ENCODE data around the gene MARCHF2.

The MARCHF2 gene

DNA sequence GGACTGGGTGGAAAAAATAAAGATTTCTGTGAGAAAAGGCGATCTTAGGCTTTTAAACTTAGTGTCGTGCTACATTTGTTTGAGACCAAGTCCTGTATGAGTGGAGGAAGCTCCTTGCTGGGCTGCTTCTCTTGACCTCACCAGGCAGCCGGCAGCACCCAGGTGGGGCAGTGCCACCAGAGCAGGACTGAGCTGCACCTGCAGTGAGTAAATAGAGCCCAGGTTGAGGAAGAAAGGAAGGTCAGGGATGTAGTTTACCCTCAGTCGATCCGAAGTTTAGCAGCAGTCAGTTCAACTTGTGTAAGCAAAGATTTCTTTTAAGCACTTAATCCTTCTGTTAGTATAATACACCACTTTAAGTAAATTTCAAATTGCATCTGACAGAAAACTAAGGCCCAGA, 45.3 kb downstream of the MARCHF2 start:
- TF ChIP-seq, protein P1, sequence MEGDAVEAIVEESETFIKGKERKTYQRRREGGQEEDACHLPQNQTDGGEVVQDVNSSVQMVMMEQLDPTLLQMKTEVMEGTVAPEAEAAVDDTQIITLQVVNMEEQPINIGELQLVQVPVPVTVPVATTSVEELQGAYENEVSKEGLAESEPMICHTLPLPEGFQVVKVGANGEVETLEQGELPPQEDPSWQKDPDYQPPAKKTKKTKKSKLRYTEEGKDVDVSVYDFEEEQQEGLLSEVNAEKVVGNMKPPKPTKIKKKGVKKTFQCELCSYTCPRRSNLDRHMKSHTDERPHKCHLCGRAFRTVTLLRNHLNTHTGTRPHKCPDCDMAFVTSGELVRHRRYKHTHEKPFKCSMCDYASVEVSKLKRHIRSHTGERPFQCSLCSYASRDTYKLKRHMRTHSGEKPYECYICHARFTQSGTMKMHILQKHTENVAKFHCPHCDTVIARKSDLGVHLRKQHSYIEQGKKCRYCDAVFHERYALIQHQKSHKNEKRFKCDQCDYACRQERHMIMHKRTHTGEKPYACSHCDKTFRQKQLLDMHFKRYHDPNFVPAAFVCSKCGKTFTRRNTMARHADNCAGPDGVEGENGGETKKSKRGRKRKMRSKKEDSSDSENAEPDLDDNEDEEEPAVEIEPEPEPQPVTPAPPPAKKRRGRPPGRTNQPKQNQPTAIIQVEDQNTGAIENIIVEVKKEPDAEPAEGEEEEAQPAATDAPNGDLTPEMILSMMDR (IDR thresholded peaks at IDR 0.05; ENCODE audit: low read depth, low read length, missing control alignments), result no peak
- DNase-seq (ENCODE audit: extremely low read depth, low read depth), result no peak
- H3K4me3 ChIP-seq (replicated peaks; ENCODE audit: low read depth, low read length), result no peak overlapping the region

DNA sequence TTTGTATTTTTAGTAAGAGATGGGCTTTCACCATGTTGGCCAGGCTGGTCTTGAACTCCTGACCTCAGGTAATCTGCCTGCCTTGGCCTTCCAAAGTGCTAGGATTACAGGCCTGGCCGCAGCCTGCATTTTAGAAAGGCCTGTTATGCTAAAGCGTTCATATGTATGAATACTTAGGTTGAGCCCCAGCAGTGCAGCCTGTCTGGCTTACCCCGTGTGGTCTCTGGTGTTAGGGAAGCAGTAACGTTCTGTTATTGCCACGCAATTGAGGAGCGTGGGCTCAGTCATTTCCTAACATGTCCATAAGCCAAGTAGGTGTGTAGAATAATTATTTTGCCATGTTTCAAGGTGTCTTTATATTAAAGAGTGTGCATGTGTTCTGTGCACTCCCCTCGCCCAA, 46.0 kb downstream of the MARCHF2 start:
- TF ChIP-seq, protein P1 (IDR thresholded peaks at IDR 0.05; ENCODE audit: low read depth, low read length, missing control alignments), result no peak
- H3K4me3 ChIP-seq (replicated peaks; ENCODE audit: low read depth, low read length), result no peak overlapping the region; the same call in 1 of the 2 replicates
- DNase-seq (ENCODE audit: extremely low read depth, low read depth), result no peak

DNA sequence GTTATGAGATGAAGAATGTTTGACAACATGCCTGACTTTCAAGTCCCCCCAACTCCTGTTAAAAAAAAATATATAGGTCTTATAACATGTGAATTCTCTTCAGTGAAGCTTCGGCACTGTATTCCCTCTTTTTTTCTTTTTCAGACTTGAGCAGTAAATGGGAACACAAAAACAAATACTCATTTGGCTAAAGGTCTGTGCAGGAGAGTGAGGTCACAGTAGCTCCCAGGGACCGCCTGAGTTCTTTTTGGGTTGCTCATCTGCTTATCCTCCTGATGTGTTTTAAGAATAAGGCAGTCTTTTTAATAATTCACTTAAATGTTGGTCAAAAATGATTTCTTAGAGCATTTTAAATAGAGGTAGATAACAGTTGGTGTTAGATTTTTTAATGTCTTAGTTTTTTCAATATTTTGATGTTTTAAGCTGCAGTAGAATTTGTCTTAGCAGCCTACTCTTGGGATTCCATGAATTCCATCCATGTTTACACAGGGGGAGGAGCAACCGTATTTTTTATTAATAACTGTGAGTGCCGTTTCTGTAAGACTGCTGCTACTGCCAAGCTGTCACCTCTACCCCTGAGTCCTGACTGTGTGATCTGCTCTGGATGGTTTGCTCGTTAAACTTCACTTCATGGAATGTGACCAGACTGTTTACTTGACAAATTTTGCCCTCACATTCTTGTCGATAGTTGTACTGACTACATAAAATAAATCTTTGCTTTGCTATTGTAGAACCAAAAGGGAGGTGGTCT, 46.6 kb downstream of the MARCHF2 start:
- DNase-seq (ENCODE audit: extremely low read depth, low read depth), result no peak
- TF ChIP-seq, protein P1 (IDR thresholded peaks at IDR 0.05; ENCODE audit: low read depth, low read length, missing control alignments), result no peak
- no peak overlapping the region for H3K4me3 ChIP-seq (replicated peaks; ENCODE audit: low read depth, low read length)

DNA sequence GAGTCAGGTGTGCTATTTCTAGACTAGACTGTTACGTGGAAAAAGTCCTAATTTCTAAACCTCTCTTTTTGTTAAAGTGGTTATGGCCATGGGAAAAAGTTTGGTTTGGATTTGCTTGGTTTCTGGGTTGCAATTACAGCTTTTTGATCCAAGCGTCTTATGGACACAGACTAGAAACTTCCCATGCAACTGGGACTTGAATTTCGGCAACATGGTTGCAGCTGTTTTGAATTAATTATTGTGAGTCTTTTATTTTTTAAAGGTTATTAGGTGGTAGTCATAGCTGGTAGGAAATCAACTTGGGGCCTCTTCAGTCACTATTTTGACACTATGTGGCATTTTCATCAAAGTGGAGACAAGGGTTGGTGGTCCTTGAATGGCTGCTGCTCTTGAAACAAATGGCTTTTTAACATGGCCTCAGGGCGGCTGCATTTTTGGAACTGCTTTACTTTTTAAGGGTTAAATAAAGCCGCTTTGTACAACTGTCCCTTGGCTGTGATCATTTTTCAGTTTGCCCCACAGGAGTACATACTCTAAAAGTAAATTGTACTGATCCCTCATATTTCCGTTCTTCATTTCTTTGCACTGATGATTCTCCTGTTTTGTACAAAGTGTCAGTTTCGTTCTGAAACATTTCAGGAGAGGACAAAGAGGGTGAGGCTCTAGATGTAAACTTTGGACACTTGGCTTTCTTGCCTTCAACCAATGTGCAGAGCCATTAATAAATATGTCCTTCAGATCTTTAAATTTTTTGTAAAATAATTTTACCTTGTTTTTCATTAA, 47.6 kb downstream of the MARCHF2 start:
- no peak overlapping the region for H3K4me3 ChIP-seq (replicated peaks; ENCODE audit: low read depth, low read length)
- TF ChIP-seq, protein P1 (IDR thresholded peaks at IDR 0.05; ENCODE audit: low read depth, low read length, missing control alignments), result no peak
- DNase-seq (ENCODE audit: extremely low read depth, low read depth), result no peak

DNA sequence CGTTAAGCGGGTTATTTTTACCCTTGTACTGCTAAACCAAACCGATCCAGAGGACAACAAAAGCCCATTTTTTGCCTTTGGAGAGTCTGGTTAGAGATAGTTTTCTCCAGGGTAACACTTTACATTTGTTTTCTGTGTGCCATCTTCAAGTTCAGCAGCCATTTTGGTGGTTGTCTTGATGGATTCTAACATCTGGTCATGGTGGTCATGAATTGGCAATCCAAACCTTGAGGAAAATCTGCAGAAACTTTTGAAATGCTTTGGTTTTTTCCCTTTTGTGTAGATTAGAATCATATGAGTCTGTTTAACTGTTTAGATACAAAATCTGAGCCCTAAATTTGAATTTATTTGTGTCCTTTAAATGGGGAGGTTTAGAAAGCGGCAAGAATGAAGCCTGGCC, 48.3 kb downstream of the MARCHF2 start:
- TF ChIP-seq, protein P1 (IDR thresholded peaks at IDR 0.05; ENCODE audit: low read depth, low read length, missing control alignments), result no peak
- DNase-seq (ENCODE audit: extremely low read depth, low read depth), result no peak
- H3K4me3 ChIP-seq (replicated peaks; ENCODE audit: low read depth, low read length), result no peak overlapping the region

DNA sequence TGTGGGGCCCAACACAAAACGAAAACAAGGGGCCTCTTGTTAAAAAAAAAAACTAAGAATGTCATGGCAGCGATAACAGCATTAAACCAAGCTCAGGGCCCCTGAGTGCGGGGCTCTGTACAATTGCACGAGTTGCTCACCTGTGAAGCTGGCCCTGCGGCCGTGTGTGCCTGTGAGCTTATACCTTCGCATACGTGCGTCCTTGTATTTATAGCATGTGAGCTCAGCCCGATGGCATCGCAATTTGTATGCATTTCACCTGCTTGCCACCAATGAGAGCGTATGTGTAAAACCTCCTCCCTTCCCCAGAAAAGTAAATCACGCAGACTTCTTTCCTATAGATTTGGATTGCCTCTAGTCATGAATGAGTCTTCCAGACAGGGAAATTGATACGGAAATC, 48.8 kb downstream of the MARCHF2 start:
- no peak for DNase-seq (ENCODE audit: extremely low read depth, low read depth)
- no peak overlapping the region for H3K4me3 ChIP-seq (replicated peaks; ENCODE audit: low read depth, low read length)
- TF ChIP-seq, protein P1 (IDR thresholded peaks at IDR 0.05; ENCODE audit: low read depth, low read length, missing control alignments), result no peak
